Prostate gland (tissue), 2 donors: Measurements from ENCODE around the gene CCND1. TPM values are rescaled to one million over a fixed set of nuclear protein-coding genes. Genes with fewer than 3 reads are reported as not detected.

Experiments used
- DNase-seq: peaks from one replicate; pipeline ENCODE4 v3.0.0-alpha.2; 2019; ENCODE audit warnings: low spot score
- H3K27ac ChIP-seq, 2 donors: fragments of 200-600 bp; sonication (generic); 2 replicates each; pipeline ENCODE4 v1.5.1; 2017 to 2019
- H3K27me3 ChIP-seq: fragments of 200-600 bp; sonication (generic); replicated peaks from 2 replicates; pipeline ENCODE4 v1.5.1; 2019; ENCODE audit not compliant: insufficient read depth
- H3K36me3 ChIP-seq, 2 donors: fragments of 200-600 bp; sonication (generic); 1 replicate in 1 of 2; 2 replicates in 1 of 2; pipeline versions ENCODE4 v1.5.1 to v1.8.1; 2017 to 2019
- H3K4me1 ChIP-seq: fragments of 200-600 bp; sonication (generic); replicated peaks from 2 replicates; pipeline ENCODE4 v1.5.1; 2019
- H3K4me3 ChIP-seq, 2 donors: fragments of 200-600 bp; sonication (generic); 2 replicates each; pipeline ENCODE4 v1.5.1; 2017 to 2019
- H3K9me3 ChIP-seq: fragments of 200-600 bp; sonication (generic); 2 replicates; pipeline ENCODE4 v1.5.1; 2017
- POLR2A ChIP-seq: fragments of 450-650 bp; IDR thresholded peaks from one replicate; pipeline ENCODE4 v1.6.1; 2016; ENCODE audit warnings: antibody characterized with exemption, mild to moderate bottlenecking
- POLR2AphosphoS5 ChIP-seq: sonication (generic); formaldehyde crosslinking; IDR thresholded peaks from one replicate; pipeline ENCODE4 v1.6.1; 2017; ENCODE audit warnings: antibody characterized with exemption
- WGBS: methylation state at CpG from one replicate; pipeline ENCODE4 v1.1.5; 2018; 5-methylcytosine and 5-hydroxymethylcytosine counted together
- intact Hi-C: fragments of 100-400 bp; cut with DNase I; formaldehyde crosslinking; loops from one replicate; pipeline ENCODE4 v1.14.2; 2022
- total RNA-seq, 2 donors: library from RNA; depleted of rRNA; stranded (reverse); fragments of >200 nt; gene quantifications; one replicate each; pipeline ENCODE4 v1.1.0, GENCODE V29; 2016
- TF ChIP-seq, protein P1 (sequence below), 4 experiments: fragments of 200-600 bp in 2 of 4; fragments of 450-650 bp in 2 of 4; sonication (generic) in 2 of 4; IDR thresholded peaks; 1 replicate in 3 of 4; 2 replicates in 1 of 4; pipeline ENCODE4 v1.5.1; 2016 to 2019; ENCODE audit warnings: antibody characterized with exemption in 4 of 4, mild to moderate bottlenecking in 2 of 4, moderate library complexity in 2 of 4

The CCND1 gene
- total RNA-seq, 2 donors from 2014 or later = 69.2 to 188 TPM

DNA sequence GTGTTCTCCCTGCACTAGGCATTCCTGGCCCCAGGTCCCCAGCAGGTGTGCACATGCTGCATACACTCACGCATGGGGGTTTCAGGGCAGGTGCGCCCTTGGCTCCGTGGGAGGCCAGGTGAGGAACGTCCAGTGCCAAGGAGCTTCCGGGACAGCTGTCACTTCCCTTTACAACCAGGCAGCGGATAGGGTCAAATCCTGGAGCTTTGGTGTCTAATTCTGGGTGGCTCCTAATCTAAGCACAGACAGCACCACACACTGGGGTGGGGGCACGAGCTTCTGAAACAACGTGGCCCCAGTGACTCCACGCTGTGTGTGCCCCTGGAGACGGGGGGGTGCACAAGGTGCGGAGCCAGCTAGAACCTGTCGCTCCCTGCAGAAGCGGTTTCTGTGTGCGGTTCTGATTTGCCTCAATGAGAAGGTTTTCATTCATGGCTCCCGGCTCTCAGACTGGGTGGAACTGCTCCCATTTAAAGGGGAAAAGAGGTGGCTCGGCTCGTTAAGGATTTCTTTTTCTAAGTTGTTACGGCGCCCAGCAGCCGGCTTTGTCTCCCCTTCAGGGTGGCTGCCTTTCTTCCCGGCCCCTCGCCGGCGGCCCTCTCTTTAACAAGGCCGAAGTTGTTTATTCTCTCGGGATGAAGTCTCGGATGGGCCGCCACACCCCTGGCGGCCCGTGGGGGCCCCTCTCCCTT is 5.0 kb downstream of the CCND1 start:
- intact Hi-C loops = loop anchor here (2.0 to 10.0 kb wide), 3 partner anchors 25 to 811 kb away; no protein-coding TSS in a partner anchor
- TF ChIP-seq, protein P1, sequence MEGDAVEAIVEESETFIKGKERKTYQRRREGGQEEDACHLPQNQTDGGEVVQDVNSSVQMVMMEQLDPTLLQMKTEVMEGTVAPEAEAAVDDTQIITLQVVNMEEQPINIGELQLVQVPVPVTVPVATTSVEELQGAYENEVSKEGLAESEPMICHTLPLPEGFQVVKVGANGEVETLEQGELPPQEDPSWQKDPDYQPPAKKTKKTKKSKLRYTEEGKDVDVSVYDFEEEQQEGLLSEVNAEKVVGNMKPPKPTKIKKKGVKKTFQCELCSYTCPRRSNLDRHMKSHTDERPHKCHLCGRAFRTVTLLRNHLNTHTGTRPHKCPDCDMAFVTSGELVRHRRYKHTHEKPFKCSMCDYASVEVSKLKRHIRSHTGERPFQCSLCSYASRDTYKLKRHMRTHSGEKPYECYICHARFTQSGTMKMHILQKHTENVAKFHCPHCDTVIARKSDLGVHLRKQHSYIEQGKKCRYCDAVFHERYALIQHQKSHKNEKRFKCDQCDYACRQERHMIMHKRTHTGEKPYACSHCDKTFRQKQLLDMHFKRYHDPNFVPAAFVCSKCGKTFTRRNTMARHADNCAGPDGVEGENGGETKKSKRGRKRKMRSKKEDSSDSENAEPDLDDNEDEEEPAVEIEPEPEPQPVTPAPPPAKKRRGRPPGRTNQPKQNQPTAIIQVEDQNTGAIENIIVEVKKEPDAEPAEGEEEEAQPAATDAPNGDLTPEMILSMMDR (IDR thresholded peaks at IDR 0.05) = no peak
- TF ChIP-seq POLR2AphosphoS5 = no peak
- no peak for TF ChIP-seq POLR2A
- no peak for DNase-seq
- WGBS = 62% methylated on average over 29 of the region's 30 CpGs
- no peaks in the 10 kb centered on the region for H3K36me3 ChIP-seq
- H3K4me3 ChIP-seq = no peak overlapping the region
- H3K4me1 ChIP-seq = peaks cover 21% of the 10 kb centered on the region
- no peaks in the 10 kb centered on the region for H3K9me3 ChIP-seq
- peak overlapping the region in 1 of 2 donors; percentile 91 for H3K27ac ChIP-seq
- no peaks in the 10 kb centered on the region for H3K27me3 ChIP-seq

DNA sequence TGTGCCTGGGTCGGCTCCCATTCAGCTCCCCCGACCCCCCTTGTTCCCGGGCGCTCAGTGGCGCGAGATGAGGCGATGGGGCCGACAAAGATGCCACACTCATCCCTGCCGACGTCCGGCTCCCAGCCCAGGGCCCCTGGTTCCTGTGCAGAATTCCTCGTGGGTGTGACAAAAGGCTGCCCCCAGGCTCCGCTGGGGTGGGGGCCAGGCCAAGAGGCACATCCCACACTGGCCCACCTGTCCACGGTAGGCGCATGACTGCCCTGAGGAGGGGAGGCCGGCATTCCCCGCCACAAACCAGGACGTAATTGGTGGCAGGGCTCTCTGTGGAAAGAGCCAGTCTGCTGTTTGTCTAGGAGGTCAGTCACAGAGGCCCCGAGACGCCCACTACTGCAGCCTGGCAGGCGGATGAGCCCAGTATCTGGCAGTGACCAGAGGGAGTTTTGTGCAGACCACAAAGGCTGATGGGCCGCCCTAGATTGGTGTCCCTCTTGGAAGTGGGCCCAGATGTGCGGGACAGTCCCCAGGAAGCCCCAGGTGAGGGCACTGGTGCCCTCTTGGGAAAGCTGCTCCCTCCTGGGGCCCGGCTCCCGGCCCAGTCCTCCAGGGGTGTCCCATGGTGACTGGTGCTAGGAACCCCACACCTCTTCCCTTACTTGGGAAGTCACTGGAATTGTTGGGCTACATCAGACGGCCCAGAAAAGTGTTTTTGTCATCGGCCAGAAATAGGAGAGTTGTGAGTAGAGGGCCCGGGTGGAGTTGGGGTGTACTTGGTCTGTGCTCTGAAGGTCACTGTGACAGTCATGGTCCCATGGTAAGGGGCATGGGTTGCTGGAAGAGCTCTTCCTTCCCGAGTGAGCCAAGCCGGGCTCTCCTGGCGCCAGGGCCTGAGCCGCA is 5.8 kb downstream of the CCND1 start:
- Histone ChIP-seq H3K27ac (peak overlapping the region; percentile 18 to 91), H3K36me3 (no peaks in the 10 kb centered on the region), H3K4me1 (peaks cover 21% of the 10 kb centered on the region), H3K9me3 (no peaks in the 10 kb centered on the region), H3K4me3 (no peak overlapping the region), H3K27me3 (no peaks in the 10 kb centered on the region)
- DNase-seq = no peak
- no peak for TF ChIP-seq POLR2A
- no peak for TF ChIP-seq POLR2AphosphoS5
- TF ChIP-seq, protein P1 (IDR thresholded peaks at IDR 0.05) = no peak
- WGBS = 78% methylated on average over 32 of the region's 32 CpGs
- intact Hi-C loops = loop anchor here (10.0 kb wide), 2 partner anchors 722 to 812 kb away; no protein-coding TSS in a partner anchor

DNA sequence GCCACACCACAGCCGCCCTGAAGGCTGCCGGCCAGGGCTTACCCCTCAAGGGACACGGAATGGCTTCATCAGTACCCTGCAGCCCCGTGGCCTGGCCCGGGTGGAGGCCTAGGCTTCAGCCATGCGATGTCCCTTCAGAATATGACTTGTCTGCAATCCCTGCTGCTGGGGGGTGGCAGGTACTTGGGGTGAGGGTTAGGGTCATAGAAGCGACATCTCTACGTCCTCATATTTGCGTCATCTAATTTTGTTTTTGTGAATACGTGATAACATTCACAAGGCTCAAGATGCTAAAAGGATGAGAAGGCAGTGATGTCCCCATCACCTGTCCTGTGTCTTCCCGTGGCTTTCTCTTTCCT is 6.4 kb downstream of the CCND1 start:
- intact Hi-C loops = loop anchor here (10.0 kb wide), 2 partner anchors 723 to 813 kb away; no protein-coding TSS in a partner anchor
- H3K9me3 ChIP-seq = no peaks in the 10 kb centered on the region
- DNase-seq = no peak
- H3K27ac ChIP-seq = peak overlapping the region; percentile 18 to 91
- H3K4me3 ChIP-seq = no peak overlapping the region
- no peaks in the 10 kb centered on the region for H3K27me3 ChIP-seq
- no peaks in the 10 kb centered on the region for H3K36me3 ChIP-seq
- H3K4me1 ChIP-seq = peaks cover 21% of the 10 kb centered on the region
- no peak for TF ChIP-seq POLR2A
- TF ChIP-seq, protein P1 (IDR thresholded peaks at IDR 0.05) = no peak
- TF ChIP-seq POLR2AphosphoS5 = no peak
- 84% methylated on average over 11 of the region's 11 CpGs for WGBS

DNA sequence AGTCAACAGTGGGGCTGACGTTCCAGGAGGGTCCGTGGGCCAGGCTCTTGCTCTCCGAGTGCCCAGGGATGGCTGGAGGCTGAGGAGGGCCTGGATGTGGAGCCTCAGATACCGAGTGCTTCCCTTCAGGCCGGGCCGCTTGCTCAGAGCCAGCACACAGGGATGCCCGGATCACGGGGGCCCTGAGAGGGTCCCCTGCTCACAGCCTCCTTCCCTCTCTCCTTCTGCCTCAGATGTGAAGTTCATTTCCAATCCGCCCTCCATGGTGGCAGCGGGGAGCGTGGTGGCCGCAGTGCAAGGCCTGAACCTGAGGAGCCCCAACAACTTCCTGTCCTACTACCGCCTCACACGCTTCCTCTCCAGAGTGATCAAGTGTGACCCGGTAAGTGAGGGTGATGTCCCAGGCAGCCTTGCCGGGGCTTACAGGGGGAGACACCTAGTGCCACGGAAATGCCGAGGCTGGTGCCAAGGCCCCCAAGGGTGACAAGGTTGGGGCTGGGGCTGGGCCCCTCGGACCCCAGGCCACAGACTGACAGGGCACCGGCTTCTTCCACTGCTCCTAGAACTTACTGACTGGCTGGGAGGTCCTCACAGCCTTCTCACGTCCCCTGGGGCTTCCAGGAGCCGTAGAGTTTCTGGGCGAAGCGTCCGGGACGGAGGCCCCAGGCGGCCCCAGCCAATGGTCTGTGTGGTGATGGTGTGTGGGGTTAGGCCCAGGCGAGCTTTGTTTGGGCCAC is 7.0 kb downstream of the CCND1 start:
- Histone ChIP-seq H3K4me1 (peaks cover 24% of the 10 kb centered on the region), H3K4me3 (no peak overlapping the region), H3K9me3 (no peaks in the 10 kb centered on the region), H3K27me3 (no peaks in the 10 kb centered on the region), H3K36me3 (no peaks in the 10 kb centered on the region), H3K27ac (peak overlapping the region in 1 of 2 donors; percentile 7)
- no peak for DNase-seq
- WGBS = 90% methylated on average over 28 of the region's 28 CpGs
- intact Hi-C loops = loop anchor here (10.0 kb wide), 2 partner anchors 723 to 813 kb away; no protein-coding TSS in a partner anchor
- TF ChIP-seq, protein P1 (IDR thresholded peaks at IDR 0.05) = no peak
- TF ChIP-seq POLR2A (no peak), POLR2AphosphoS5 (no peak)
